ENCODE results near the gene TMA16.

GRCh38 chr4:163448540-163449203 lies 45.8 kb upstream of the TMA16 start:
- TF ChIP-seq POLR2A (IDR thresholded peaks at IDR 0.05; ENCODE audit: low read depth, low read length) (no peak), EZH2 (IDR thresholded peaks at IDR 0.05; ENCODE audit: borderline replicate concordance, low read depth, low read length, severe bottlenecking) (no peak)

Measured in endothelial cell of umbilical vein (primary cell).